Activated CD8-positive, alpha-beta memory T cell treated with anti-CD3 and anti-CD28 coated beads, Interleukin-2, amount 50 U/mL, for 48 hours (primary cell): ENCODE measurements around the gene OSBPL8.

Experiments used
- DNase-seq: peaks from one replicate; pipeline ENCODE4 v3.0.0-alpha.2; 2020

OSBPL8 gene

GRCh38 chr12:76559400-76560085 lies at the start of gene OSBPL8:
Gene OSBPL8 (minus strand): TSS chr12:76559771. CDS start chr12:76487551, 72,220 bp downstream.
- peak; percentile 98 for DNase-seq

DNA sequence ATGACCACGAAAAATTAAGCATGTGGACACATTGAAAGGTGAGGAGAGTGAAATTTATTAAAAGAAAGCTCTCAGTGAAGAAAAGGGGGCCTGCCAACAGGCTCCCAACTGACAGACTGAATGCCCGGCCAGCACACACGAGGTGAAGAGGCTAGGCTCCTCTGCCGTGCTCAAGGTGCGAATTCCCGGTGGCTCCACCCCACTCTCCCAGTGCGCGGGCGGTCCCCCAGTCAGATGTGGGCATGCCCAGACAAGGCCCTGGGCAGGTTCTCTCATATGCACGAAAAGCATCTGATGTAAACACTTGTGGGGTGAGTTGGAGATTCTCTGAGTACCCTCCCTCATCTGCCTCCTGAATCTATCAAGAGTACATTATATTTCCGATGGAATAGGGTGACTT lies 48.5 kb upstream of the OSBPL8 start:
- no peak for DNase-seq

DNA sequence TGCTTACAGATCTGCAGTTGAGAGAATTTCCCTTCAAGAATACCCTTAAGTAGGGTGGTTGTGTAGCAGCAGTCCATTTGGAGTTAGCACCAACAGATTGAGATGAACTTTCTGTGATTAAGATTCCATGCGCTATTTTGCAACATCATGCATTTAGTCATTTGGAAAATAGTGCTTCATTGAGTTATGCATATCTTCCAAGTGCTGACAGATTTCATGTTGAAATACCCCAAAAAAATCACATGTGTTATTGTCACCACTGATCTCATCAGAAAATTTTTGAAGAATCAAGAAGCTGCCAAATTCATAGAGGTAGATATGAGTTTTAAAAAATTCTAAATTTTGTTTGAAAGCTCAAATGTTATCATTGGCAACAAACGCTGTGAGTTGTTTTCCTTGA lies 35.5 kb upstream of the OSBPL8 start:
- DNase-seq, result no peak

DNA sequence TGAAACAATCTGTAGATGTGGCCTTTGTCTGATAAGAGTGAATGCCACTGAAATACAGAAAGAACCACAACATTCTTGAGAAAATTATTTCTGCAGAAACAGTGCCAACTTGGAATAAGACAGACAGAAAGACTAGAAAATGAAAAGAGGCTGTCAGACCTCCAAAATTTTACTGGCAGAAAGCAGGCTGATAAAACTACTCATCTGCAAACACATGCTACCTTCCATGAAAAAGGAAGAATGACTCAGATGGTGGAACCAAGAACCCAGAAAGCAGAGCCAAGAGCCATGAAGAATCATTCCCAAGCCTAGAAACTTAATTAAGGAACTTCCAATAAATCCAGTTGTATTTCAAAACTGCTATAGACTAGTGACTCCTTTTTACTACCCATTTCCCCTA lies 31.9 kb upstream of the OSBPL8 start:
- no peak for DNase-seq

- DNase-seq, result no peak
These were observed 30.6 kb upstream of the OSBPL8 start for GRCh38 chr12:76590131-76590530.

DNA sequence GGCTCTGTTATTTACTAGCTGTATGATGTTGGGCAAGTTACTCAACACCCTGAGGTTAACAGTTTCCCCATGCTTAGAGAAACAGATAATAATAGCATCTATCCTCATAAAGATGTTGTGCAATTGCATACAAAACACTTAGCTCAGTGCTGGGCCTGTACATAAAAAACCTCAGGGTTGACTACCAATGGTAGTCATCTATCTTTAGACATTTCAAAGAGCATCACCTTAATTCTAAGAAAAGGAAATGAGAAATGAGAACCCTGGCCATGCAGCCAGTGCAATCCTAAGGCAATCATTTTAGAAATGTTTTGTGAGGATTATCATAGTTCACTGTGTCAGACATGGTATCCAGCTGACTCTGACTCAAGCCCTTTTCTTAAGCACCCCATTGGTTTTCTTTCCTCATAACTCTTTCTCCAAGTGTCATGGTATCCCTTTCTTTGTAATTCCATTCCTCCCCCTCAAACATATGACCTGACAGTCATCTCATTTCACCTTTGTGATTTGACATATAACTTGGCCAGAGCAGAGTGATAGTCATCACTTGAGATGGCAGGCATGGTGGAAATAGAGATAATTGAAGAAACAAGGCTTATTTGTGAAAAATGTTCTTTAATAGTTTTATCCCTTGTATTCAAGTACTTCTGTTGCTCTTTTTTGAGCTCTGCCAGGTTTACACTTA lies 29.5 kb upstream of the OSBPL8 start:
- no peak for DNase-seq

- DNase-seq, result no peak
These were observed 28.0 kb upstream of the OSBPL8 start for GRCh38 chr12:76587428-76588178.

GRCh38 chr12:76586764-76587395 lies 27.3 kb upstream of the OSBPL8 start:
- no peak for DNase-seq

GRCh38 chr12:76583301-76583700 lies 23.7 kb upstream of the OSBPL8 start:
- DNase-seq, result no peak

DNA sequence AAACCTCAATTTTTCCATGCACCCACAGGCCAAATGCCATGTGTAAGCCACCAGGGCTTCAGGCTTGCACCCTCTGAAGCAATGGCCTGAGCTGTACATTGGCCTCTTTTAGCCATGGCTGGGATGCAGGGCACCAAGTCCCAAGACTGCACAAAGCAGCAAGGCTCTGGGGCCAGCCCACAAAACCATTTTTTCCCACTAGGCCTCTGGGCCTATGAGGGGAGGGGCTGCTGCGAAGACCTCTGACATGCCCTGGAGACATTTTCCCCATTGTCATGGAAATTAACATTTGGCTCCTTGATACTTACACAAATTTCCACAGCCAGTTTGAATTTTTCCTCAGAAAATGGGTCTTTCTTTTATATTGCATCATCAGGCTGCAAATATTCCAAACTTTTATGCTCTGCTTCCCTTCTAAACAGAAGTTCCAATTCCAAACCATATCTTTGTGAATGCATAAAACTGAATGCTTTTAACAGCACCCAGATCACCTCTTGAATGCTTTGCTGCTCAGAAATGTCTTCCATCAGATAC lies 14.3 kb upstream of the OSBPL8 start:
- no peak for DNase-seq

- DNase-seq, result no peak
These were observed 11.7 kb upstream of the OSBPL8 start for GRCh38 chr12:76571256-76571655.

GRCh38 chr12:76569685-76570604 lies 10.4 kb upstream of the OSBPL8 start:
- DNase-seq, result no peak

DNA sequence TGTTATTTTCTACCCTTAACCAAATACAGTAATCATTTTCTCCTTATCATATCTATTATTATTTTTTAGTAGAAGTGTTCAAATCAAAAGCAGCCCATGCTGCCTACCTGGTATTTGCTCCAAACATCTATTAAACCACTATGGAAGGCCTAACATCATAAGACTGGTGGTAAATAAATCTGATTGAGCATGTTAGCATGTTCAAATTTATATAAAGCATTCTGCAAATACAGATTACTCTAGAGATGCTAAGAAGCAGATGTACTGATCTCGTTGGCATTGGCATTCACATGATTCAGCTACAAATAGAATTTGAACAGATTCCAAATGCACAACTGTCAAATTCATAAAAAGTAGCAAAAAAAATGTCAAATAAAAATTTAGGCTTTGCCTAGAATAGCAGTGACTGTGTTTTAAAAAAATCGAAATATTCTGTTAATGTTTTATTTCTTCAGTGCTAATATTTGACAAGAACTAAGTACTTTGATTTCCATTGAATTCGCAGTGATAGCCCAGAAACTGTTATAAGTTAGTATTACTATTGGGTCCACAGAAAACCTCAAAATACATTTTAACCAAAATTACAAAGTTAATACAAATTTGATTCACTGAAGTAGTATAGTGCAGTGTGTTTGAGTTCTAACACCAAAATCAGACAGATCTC lies 9.4 kb upstream of the OSBPL8 start:
- no peak for DNase-seq

- DNase-seq, result no peak
These were observed 8.6 kb upstream of the OSBPL8 start for GRCh38 chr12:76568130-76568529.

DNA sequence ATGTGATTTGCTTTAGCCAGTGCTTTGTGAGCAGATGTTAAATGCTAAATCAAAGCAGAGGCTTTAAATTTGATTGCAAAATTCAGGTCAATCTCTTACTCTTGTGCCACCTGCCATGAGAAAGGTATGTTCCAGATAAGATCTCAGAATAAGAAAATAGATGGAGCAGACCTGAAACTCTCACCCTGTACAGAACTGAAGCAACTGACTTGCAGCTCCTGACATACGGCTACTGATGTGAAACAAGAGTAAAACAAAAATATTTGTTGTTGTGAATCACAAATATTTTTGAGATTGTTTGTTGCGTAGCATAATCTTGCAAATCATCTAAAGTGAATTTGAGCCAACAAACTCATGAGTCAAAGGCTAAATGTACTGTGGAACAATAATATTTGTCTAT lies 3.5 kb upstream of the OSBPL8 start:
- DNase-seq, result no peak

DNA sequence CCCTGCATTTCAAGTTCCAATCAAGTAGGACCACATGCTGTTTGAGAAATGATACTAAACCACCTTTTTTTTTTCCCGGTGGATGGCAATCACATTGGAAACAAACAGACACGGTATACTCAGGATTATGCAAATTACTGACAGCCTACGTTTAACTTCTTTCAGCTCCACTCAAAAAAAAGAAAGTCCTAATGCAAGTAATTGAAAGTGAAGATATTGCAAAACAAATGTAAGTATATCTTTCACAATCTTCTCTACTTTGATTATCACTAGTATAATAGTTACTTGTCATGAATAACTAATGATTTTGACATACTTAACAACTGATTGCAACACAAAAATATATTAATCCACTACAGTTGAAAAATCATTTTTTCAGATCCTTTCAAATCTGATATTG lies 2.6 kb upstream of the OSBPL8 start:
- no peak for DNase-seq

DNA sequence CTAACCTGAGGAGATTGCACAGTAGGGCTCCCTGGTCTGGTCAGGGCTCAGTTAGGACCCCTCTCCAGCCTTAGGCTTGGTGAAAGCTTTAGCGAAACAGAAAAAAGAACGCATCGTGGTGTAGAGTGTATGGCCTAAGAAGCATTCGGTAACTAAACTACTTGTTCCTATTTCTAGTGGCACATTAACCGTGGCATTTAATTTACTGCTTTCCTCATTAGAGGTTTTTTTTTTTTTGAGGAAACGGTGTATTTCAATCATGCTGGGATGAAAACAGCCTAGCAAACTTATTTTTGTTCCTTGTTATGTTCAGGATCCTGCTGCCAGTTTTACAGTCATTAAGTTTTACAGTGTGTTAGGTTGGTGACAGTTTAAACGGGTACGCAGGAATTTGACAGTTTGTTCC lies 518 bp upstream of the OSBPL8 start:
- DNase-seq, result no peak

DNA sequence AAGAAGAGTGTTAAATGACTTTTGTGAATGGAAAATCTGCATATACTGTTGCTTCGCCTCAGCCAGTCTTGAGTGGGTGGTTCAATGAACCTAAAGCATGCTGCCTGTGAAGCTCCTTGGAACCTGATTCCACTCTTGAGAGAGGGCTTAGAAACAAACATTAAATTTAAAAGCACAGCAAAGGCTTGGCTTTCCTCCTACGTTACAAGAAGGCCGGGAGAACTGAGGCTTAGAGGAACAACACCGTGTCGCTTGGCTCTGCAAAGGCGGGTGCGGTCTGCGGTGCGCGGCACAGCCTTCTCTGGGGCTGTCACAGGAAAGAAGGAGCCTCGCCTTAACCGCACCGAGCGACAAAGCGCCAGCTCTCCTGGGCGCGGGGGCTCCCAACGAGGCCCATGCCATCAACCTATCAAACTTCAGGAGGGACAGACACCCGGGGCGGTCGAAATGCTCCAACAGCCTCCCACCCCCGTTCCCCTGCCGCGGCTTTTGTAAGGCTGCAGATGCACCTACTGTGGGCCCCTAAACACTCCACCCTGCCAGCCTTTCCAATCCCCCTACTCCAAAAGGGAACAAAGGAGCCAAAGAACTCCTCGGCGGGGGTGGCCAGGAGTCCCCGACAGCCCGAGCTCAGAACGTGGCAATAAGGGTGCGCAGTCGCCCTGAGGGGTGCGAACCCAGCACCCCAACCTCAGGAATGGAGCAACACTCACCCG lies 729 bp downstream of the OSBPL8 start:
- peak; percentile 89 for DNase-seq

GRCh38 chr12:76556368-76556767 lies 3.2 kb downstream of the OSBPL8 start:
- DNase-seq, result no peak

DNA sequence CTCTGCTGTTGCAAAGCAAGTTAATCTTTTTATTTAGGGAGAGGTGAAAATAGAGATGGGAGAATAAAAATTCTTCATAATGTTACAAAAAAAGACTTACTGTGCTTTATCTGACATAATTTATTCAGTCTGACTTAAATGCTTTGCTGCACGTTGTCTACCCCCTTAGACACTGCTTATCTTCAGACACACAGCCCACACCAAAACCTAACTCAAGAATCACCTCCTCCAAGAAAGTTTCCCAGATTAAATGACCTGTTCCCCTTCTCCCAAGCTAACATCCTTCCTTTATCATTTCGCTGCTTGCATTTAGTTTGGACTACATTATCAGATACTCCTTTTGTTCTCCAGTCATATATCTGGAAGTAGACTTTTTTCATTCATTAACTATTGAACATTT lies 3.8 kb downstream of the OSBPL8 start:
- DNase-seq, result no peak

- DNase-seq, result no peak
These were observed 4.3 kb downstream of the OSBPL8 start for GRCh38 chr12:76555231-76555767.
